ENCODE measurements around the gene PCSK4. TPM values are rescaled to one million over a fixed set of nuclear protein-coding genes. Genes with fewer than 3 reads are reported as not detected.

Gene PCSK4
- polyA plus RNA-seq, 1 of the 3 experiments (the other 2 are of a cell fraction): 6.6 TPM

- no peaks in the 10 kb centered on the region for H3K9me3 ChIP-seq
- no peaks in the 10 kb centered on the region for H3F3A ChIP-seq (replicated peaks; ENCODE audit: insufficient read depth)
- TF ChIP-seq POLR2AphosphoS5 (IDR thresholded peaks at IDR 0.05; ENCODE audit: low read depth, low read length): peak; percentile 21; the same call in 1 of the 2 replicates
- no peak for TF ChIP-seq RFX5 (IDR thresholded peaks at IDR 0.05; ENCODE audit: low read length)
- no peak for TF ChIP-seq CTCF (IDR thresholded peaks at IDR 0.05)
- no peak for TF ChIP-seq FOSL2 (IDR thresholded peaks at IDR 0.05; ENCODE audit: borderline replicate concordance, low read depth)
- TF ChIP-seq EZH2phosphoT487 (IDR thresholded peaks at IDR 0.05; ENCODE audit: borderline replicate concordance, low read depth): no peak
- TF ChIP-seq ELF1 (IDR thresholded peaks at IDR 0.05): no peak
- TF ChIP-seq MXI1 (IDR thresholded peaks at IDR 0.05; ENCODE audit: low read depth, low read length): no peak
- TF ChIP-seq RXRA (IDR thresholded peaks at IDR 0.05; ENCODE audit: borderline replicate concordance, low read depth): no peak
- no peak overlapping the region for H2AFZ ChIP-seq (ENCODE audit: low read depth)
- no peak overlapping the region for H3K9ac ChIP-seq
- 83% methylated on average over 38 of the region's 44 CpGs for WGBS (ENCODE audit: low lambda C conversion rate)
- H3K36me3 ChIP-seq (replicated peaks in 1 of 2; ENCODE audit: control insufficient read depth in 1 of 2, insufficient read depth in 2 of 2, low read length in 1 of 2): peaks cover 6 to 22% of the 10 kb centered on the region in 2 experiments
- no peak overlapping the region for H3K4me2 ChIP-seq
- no peaks in the 10 kb centered on the region for H3K9me2 ChIP-seq
- peak; percentile 69 for DNase-seq
- H4K20me1 ChIP-seq (ENCODE audit: insufficient read depth): peaks cover 36% of the 10 kb centered on the region
- ChIA-PET CTCF (interaction anchor here (1.0 to 3.5 kb wide), 6 partner anchors 10 to 32 kb away, joined by 3 to 21 read pairs (median 4); no protein-coding TSS in a partner anchor), POLR2A (interaction anchor here (0.7 to 2.0 kb wide), 5 partner anchors 11 to 23 kb away, joined by 3 to 10 read pairs (median 5); partner anchors contain the start of gene REEP6)
- H3K4me3 ChIP-seq (ENCODE audit: low read depth in 2 of 2, low read length in 1 of 2): no peak overlapping the region; a peak in 1 of 4 replicates
- peaks cover 0 to 16% of the 10 kb centered on the region in 2 experiments; a peak in 1 of 4 replicates for H3K4me1 ChIP-seq (ENCODE audit: control insufficient read depth in 1 of 2, insufficient read depth in 2 of 2, low read depth in 1 of 2, low read length in 1 of 2)
- peak overlapping the region in 1 of 2 experiments; percentile 47; a peak in 1 of 4 replicates for H3K27ac ChIP-seq (ENCODE audit: low read depth in 2 of 2, low read length in 1 of 2)
- peaks cover 36% of the 10 kb centered on the region for H3K79me2 ChIP-seq (ENCODE audit: insufficient read depth)
- H3K27me3 ChIP-seq (ENCODE audit: insufficient read depth): no peaks in the 10 kb centered on the region
Measured at GRCh38 chr19:1472231-1473084, 17.7 kb downstream of the PCSK4 start.

- POLR2A ChIA-PET: interaction anchor here (0.7 to 1.9 kb wide), 6 partner anchors 10 to 194 kb away, joined by 3 to 5 read pairs (median 3); partner anchors contain the start of gene REEP6
Measured at GRCh38 chr19:1471515-1472160, 18.5 kb downstream of the PCSK4 start.

More at GRCh38 chr19:1471515-1472160, 18.5 kb downstream of the PCSK4 start:
- DNase-seq: no peak
- Histone ChIP-seq H3K27ac (ENCODE audit: low read depth in 2 of 2, low read length in 1 of 2) (peak overlapping the region in 1 of 2 experiments; percentile 14; a peak in 1 of 4 replicates), H3K4me3 (ENCODE audit: low read depth in 2 of 2, low read length in 1 of 2) (no peak overlapping the region; a peak in 2 of 4 replicates), H2AFZ (ENCODE audit: low read depth) (no peak overlapping the region), H3K4me1 (ENCODE audit: control insufficient read depth in 1 of 2, insufficient read depth in 2 of 2, low read depth in 1 of 2, low read length in 1 of 2) (peaks cover 0 to 14% of the 10 kb centered on the region in 2 experiments; a peak in 1 of 4 replicates), H4K20me1 (ENCODE audit: insufficient read depth) (peaks cover 36% of the 10 kb centered on the region), H3K79me2 (ENCODE audit: insufficient read depth) (peaks cover 28% of the 10 kb centered on the region), H3K9ac (no peak overlapping the region), H3K27me3 (ENCODE audit: insufficient read depth) (no peaks in the 10 kb centered on the region), H3K9me3 (no peaks in the 10 kb centered on the region), H3F3A (replicated peaks; ENCODE audit: insufficient read depth) (no peaks in the 10 kb centered on the region), H3K9me2 (no peaks in the 10 kb centered on the region), H3K36me3 (replicated peaks in 1 of 2; ENCODE audit: control insufficient read depth in 1 of 2, insufficient read depth in 2 of 2, low read length in 1 of 2) (peaks cover 0 to 27% of the 10 kb centered on the region in 2 experiments), H3K4me2 (no peak overlapping the region)
- CTCF ChIA-PET: interaction anchor here (0.8 to 3.5 kb wide), 6 partner anchors 9 to 192 kb away, joined by 3 to 21 read pairs (median 4); no protein-coding TSS in a partner anchor
- TF ChIP-seq POLR2AphosphoS5 (IDR thresholded peaks at IDR 0.05; ENCODE audit: low read depth, low read length) (no peak), USF1 (IDR thresholded peaks at IDR 0.05; ENCODE audit: borderline replicate concordance, low read depth) (no peak), GATA2 (CRISPR knock-in tag; IDR thresholded peaks at IDR 0.05) (no peak), SMC3 (IDR thresholded peaks at IDR 0.05; ENCODE audit: low read depth, low read length) (no peak), IRF3 (IDR thresholded peaks at IDR 0.05; ENCODE audit: low read depth, low read length) (no peak), NFIC (IDR thresholded peaks at IDR 0.05; ENCODE audit: borderline replicate concordance) (no peak), CHD2 (IDR thresholded peaks at IDR 0.05; ENCODE audit: low read length, partially characterized antibody) (no peak), CTCF (IDR thresholded peaks at IDR 0.05) (no peak), EZH2phosphoT487 (IDR thresholded peaks at IDR 0.05; ENCODE audit: borderline replicate concordance, low read depth) (no peak)
- WGBS (ENCODE audit: low lambda C conversion rate): 84% methylated on average over 15 of the region's 24 CpGs

All from SK-N-SH (cell line).